H1 (cell line): Measurements from ENCODE around the gene VCPKMT. TPM values are rescaled to one million over a fixed set of nuclear protein-coding genes. Genes with fewer than 3 reads are reported as not detected.

Source experiments
- CTCF ChIA-PET: fragments of 300-600 bp; sonication (Branson Sonifier 250); formaldehyde crosslinking; loops from one replicate; lab custom pipeline; 2021; ENCODE audit not compliant: partially characterized antibody; lab: Charles Lee
- POLR2A ChIA-PET: fragments of 300-600 bp; sonication (Branson Sonifier 250); formaldehyde crosslinking; loops from one replicate; lab custom pipeline; 2021; ENCODE audit warnings: inconsistent platforms; ENCODE audit not compliant: partially characterized antibody; lab: Charles Lee
- DNase-seq, 2 experiments: peaks; one replicate each; pipeline versions ENCODE4 v3.0.0 to v3.0.0-alpha.2; 2010 to 2022; ENCODE audit warnings: low spot score in 2 of 2, low read depth in 1 of 2, mixed read lengths in 1 of 2
- FAIRE-seq: peaks from 2 replicates; lab custom pipeline; 2011; peaks lifted over from hg19 to GRCh38; lab: Jason Lieb, UNC
- H2AFZ ChIP-seq: 2 replicates; pipeline ENCODE4 v1.8.1; 2012; ENCODE audit warnings: low read length, inconsistent platforms
- H2AK5ac ChIP-seq: 2 replicates; pipeline ENCODE4 v1.6.1; 2013; ENCODE audit warnings: low read depth, low read length
- H2BK120ac ChIP-seq: replicated peaks from 2 replicates; pipeline ENCODE3; 2013; ENCODE audit warnings: low read depth, low read length, inconsistent platforms
- H2BK12ac ChIP-seq: 2 replicates; pipeline ENCODE4 v1.6.1; 2013; ENCODE audit warnings: low read depth, low read length
- H2BK15ac ChIP-seq: 2 replicates; pipeline ENCODE4 v1.6.1; 2013; ENCODE audit warnings: low read length
- H2BK20ac ChIP-seq: 2 replicates; pipeline ENCODE4 v1.6.1; 2013; ENCODE audit warnings: low read length
- H2BK5ac ChIP-seq: 2 replicates; pipeline ENCODE4 v1.6.1; 2013; ENCODE audit warnings: low read depth, low read length
- H3K14ac ChIP-seq: 2 replicates; pipeline ENCODE4 v1.6.1; 2013; ENCODE audit warnings: inconsistent platforms; ENCODE audit not compliant: insufficient read length
- H3K18ac ChIP-seq: 2 replicates; pipeline ENCODE4 v1.6.1; 2013; ENCODE audit warnings: low read length; ENCODE audit errors: extremely low read depth
- H3K23ac ChIP-seq: 2 replicates; pipeline ENCODE4 v1.6.1; 2013; ENCODE audit warnings: inconsistent platforms; ENCODE audit not compliant: insufficient read length
- H3K23me2 ChIP-seq: 2 replicates; pipeline ENCODE4 v1.6.1; 2013; ENCODE audit warnings: low read depth, low read length
- H3K27ac ChIP-seq: 2 replicates; pipeline ENCODE4 v1.6.1; 2011; ENCODE audit warnings: low read depth, low read length, inconsistent platforms
- H3K27me3 ChIP-seq, 4 experiments: replicated peaks in 1 of 4; 1 replicate in 1 of 4; 2 replicates in 3 of 4; pipeline versions ENCODE4 v1.6.1 to v1.8.1; 2011 to 2013; ENCODE audit warnings: low read length in 3 of 4, mild to moderate bottlenecking in 3 of 4, inconsistent platforms in 2 of 4, mixed read lengths in 2 of 4, moderate library complexity in 1 of 4; ENCODE audit not compliant: control insufficient read depth in 3 of 4, insufficient read depth in 3 of 4; ENCODE audit errors: extremely low read depth in 1 of 4
- H3K36me3 ChIP-seq, 4 experiments: 2 replicates each; pipeline versions ENCODE4 v1.6.1 to v1.8.1; 2011 to 2013; ENCODE audit warnings: mild to moderate bottlenecking in 4 of 4, low read length in 3 of 4, moderate library complexity in 2 of 4, control low read depth in 1 of 4, inconsistent platforms in 1 of 4; ENCODE audit not compliant: insufficient read depth in 4 of 4, control insufficient read depth in 2 of 4
- H3K4ac ChIP-seq: replicated peaks from 2 replicates; pipeline ENCODE3; 2013; ENCODE audit warnings: low read length, low read depth, mixed read lengths, inconsistent platforms; ENCODE audit not compliant: insufficient read length
- H3K4me1 ChIP-seq, 4 experiments: replicated peaks in 1 of 4; 1 replicate in 1 of 4; 2 replicates in 3 of 4; pipeline versions ENCODE4 v1.6.1 to v1.8.1; 2011 to 2013; ENCODE audit warnings: low read length in 3 of 4, inconsistent platforms in 2 of 4, mixed read lengths in 1 of 4; ENCODE audit not compliant: insufficient read depth in 4 of 4, control insufficient read depth in 3 of 4
- H3K4me2 ChIP-seq, 2 experiments: 2 replicates each; pipeline versions ENCODE4 v1.6.1 to v1.8.1; 2011 to 2013; ENCODE audit warnings: low read depth in 2 of 2, low read length in 2 of 2, control low read depth in 1 of 2, inconsistent platforms in 1 of 2, mild to moderate bottlenecking in 1 of 2; ENCODE audit not compliant: insufficient read depth in 1 of 2
- H3K4me3 ChIP-seq, 4 experiments: fragments of 200-600, 300-600 bp in 1 of 4; sonication (generic), shearing (Covaris generic), sonication (Bioruptor Twin) in 1 of 4; 2 replicates each; pipeline versions ENCODE4 v1.5.1 to v1.8.1; 2011 to 2016; ENCODE audit warnings: low read length in 4 of 4, low read depth in 3 of 4, control low read depth in 2 of 4, inconsistent platforms in 2 of 4, mild to moderate bottlenecking in 2 of 4, mixed read lengths in 1 of 4, moderate library complexity in 1 of 4; ENCODE audit not compliant: insufficient read depth in 2 of 4; ENCODE audit errors: extremely low read depth in 1 of 4
- H3K56ac ChIP-seq: replicated peaks from 2 replicates; pipeline ENCODE3; 2013; ENCODE audit warnings: low read depth, mild to moderate bottlenecking, mixed read lengths, low read length, inconsistent platforms; ENCODE audit not compliant: insufficient read length
- H3K79me1 ChIP-seq: 2 replicates; pipeline ENCODE4 v1.6.1; 2013; ENCODE audit warnings: low read depth, low read length, control low read depth
- H3K79me2 ChIP-seq, 2 experiments: 2 replicates each; pipeline versions ENCODE4 v1.6.1 to v1.8.1; 2012 to 2013; ENCODE audit warnings: low read length in 2 of 2, mild to moderate bottlenecking in 2 of 2, inconsistent platforms in 1 of 2; ENCODE audit not compliant: insufficient read depth in 2 of 2, control insufficient read depth in 1 of 2
- H3K9ac ChIP-seq, 4 experiments: replicated peaks in 1 of 4; 1 replicate in 1 of 4; 2 replicates in 3 of 4; pipeline versions ENCODE4 v1.6.1 to v1.8.1; 2011 to 2013; ENCODE audit warnings: low read depth in 3 of 4, low read length in 3 of 4, control low read depth in 2 of 4, mild to moderate bottlenecking in 2 of 4, moderate library complexity in 2 of 4, inconsistent platforms in 1 of 4; ENCODE audit errors: extremely low read depth in 1 of 4
- H3K9me3 ChIP-seq, 2 experiments: 2 replicates each; pipeline versions ENCODE4 v1.6.1 to v1.8.1; 2012 to 2013; ENCODE audit warnings: mild to moderate bottlenecking in 2 of 2, moderate library complexity in 2 of 2, control low read depth in 1 of 2, inconsistent platforms in 1 of 2, low read depth in 1 of 2, low read length in 1 of 2, mixed read lengths in 1 of 2; ENCODE audit not compliant: insufficient read depth in 2 of 2
- H4K20me1 ChIP-seq, 2 experiments: replicated peaks in 1 of 2; 2 replicates each; pipeline versions ENCODE3 to v1.8.1; 2011 to 2013; ENCODE audit warnings: inconsistent platforms in 2 of 2, low read length in 2 of 2, mild to moderate bottlenecking in 1 of 2; ENCODE audit not compliant: insufficient read depth in 2 of 2, control insufficient read depth in 1 of 2
- H4K5ac ChIP-seq: 2 replicates; pipeline ENCODE4 v1.6.1; 2013; ENCODE audit warnings: low read length, low read depth, mixed read lengths, inconsistent platforms; ENCODE audit not compliant: insufficient read length
- H4K8ac ChIP-seq: 2 replicates; pipeline ENCODE4 v1.8.0; 2013; ENCODE audit warnings: mild to moderate bottlenecking, moderate library complexity, low read length, inconsistent platforms; ENCODE audit not compliant: insufficient read depth; ENCODE audit errors: extremely low read depth
- H4K91ac ChIP-seq: replicated peaks from 2 replicates; pipeline ENCODE3; 2013; ENCODE audit warnings: low read length, mixed read lengths, inconsistent platforms; ENCODE audit not compliant: insufficient read length
- CHD2 ChIP-seq: IDR thresholded peaks from 2 replicates; pipeline ENCODE4 v1.6.1; 2012; ENCODE audit warnings: low read length, improper control_type of control experiment
- JUN ChIP-seq: IDR thresholded peaks from 2 replicates; pipeline ENCODE4 v1.6.1; 2011; ENCODE audit warnings: low read depth, mild to moderate bottlenecking, improper control_type of control experiment, low read length
- NANOG ChIP-seq: IDR thresholded peaks from 2 replicates; pipeline ENCODE4 v1.6.1; 2011; ENCODE audit warnings: low read length, low read depth, mild to moderate bottlenecking, inconsistent platforms; ENCODE audit not compliant: insufficient read depth, poor library complexity, severe bottlenecking
- RFX5 ChIP-seq: IDR thresholded peaks from 2 replicates; pipeline ENCODE4 v1.6.1; 2011; ENCODE audit warnings: low read depth, low read length, improper control_type of control experiment, borderline replicate concordance
- RXRA ChIP-seq: IDR thresholded peaks from 2 replicates; pipeline ENCODE4 v1.6.1; 2011; ENCODE audit warnings: low read depth, mild to moderate bottlenecking, low read length, moderate library complexity; ENCODE audit not compliant: insufficient read depth
- SP2 ChIP-seq: IDR thresholded peaks from 2 replicates; pipeline ENCODE4 v1.6.1; 2012; ENCODE audit warnings: mild to moderate bottlenecking, low read length, inconsistent platforms
- TAF7 ChIP-seq: optimal IDR thresholded peaks from 2 replicates; pipeline ENCODE3; 2011; ENCODE audit warnings: low read depth, mild to moderate bottlenecking, inconsistent platforms, low read length, moderate library complexity, borderline replicate concordance
- YY1 ChIP-seq: IDR thresholded peaks from 2 replicates; pipeline ENCODE4 v1.6.1; 2011; ENCODE audit warnings: low read depth, mild to moderate bottlenecking, low read length
- WGBS, 2 experiments: shearing (Covaris generic) in 1 of 2; methylation state at CpG; one replicate each; pipeline versions ENCODE4 v1.1.6 to v1.1.7; 2013 to 2015; ENCODE audit warnings: low lambda C conversion rate in 2 of 2, mixed read lengths in 2 of 2, inconsistent platforms in 1 of 2, low coverage in 1 of 2, missing lambda C conversion rate in 1 of 2; ENCODE audit not compliant: insufficient replicate concordance in 2 of 2, insufficient coverage in 1 of 2, insufficient read length in 1 of 2; ENCODE audit errors: extremely low coverage in 1 of 2, missing lambda C conversion rate in 1 of 2; 5-methylcytosine and 5-hydroxymethylcytosine counted together
- polyA plus RNA-seq, 7 experiments: library from polyadenylated mRNA; depleted of rRNA in 3 of 7; stranded (reverse) in 5 of 7; unstranded in 2 of 7; fragments of >200 nt in 5 of 7; fragments of 200-250 nt in 2 of 7; gene quantifications; 1 replicate in 5 of 7; 2 replicates in 1 of 7; 4 replicates in 1 of 7; pipeline versions ENCODE4 v1.2.1 to v1.2.3, GENCODE V29; 2011 to 2013; ENCODE audit warnings: missing spikeins in 2 of 7, mixed read lengths in 2 of 7
- total RNA-seq: library from RNA; stranded (reverse); fragmentation: NEBNext Ultra II Directional; extraction: Animal tissue kit (Norgen Biotek cat#: 25700); gene quantifications from 2 replicates; pipeline ENCODE4 v1.2.1, GENCODE V29; 2021
- TF ChIP-seq, protein P1 (sequence below): IDR thresholded peaks from 2 replicates; pipeline ENCODE4 v1.6.1; 2012; ENCODE audit warnings: inconsistent platforms
- TF ChIP-seq, protein P2 (sequence below): IDR thresholded peaks from 2 replicates; pipeline ENCODE4 v1.6.1; 2012; ENCODE audit warnings: inconsistent platforms

The VCPKMT gene
- total and polyA plus RNA-seq, 2 of the 8 experiments (the other 6 are each of a cell fraction or from before 2014, with no cell fraction given), result 3.8 to 7.1 TPM

DNA sequence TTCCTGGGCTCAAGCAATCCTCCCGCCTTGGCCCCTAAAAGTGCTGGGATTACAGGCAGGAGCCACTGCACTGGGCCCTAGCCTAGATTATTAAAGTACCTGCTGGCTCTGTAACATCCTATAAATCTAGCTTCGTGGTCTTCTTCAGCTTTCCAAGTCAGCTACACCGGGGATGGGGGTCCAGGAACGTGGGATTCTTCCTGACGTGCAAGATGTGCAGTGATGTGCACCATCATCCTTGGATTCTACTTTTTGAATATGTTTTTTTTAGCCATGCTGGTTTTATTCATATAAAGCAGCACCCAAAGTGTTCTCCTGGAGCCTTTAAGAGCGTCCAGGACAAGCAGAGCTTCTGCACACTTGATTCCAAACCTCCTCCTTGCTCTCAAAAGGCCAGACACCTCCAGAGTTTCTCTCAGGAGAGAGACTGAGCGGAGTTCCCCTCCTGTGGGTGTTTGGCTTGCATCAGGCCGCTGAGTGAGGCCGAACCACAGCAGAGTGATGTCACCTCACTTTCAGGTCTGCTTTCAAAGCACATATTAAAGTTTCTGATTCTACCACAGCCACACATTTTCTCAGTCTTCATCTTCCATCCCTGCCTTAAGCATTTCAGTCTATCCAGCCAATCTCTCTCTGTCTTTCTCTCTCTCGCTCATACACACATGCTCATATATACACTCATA is 33.4 kb downstream of the VCPKMT start:
- H4K20me1 ChIP-seq, result no peaks in the 10 kb centered on the region
- no peak overlapping the region for H3K4me3 ChIP-seq
- H2AFZ ChIP-seq, result no peak overlapping the region
- H3K27me3 ChIP-seq, result no peaks in the 10 kb centered on the region
- no peaks in the 10 kb centered on the region for H3K79me2 ChIP-seq
- no peak overlapping the region for H3K23ac ChIP-seq
- no peak overlapping the region for H2BK5ac ChIP-seq
- H3K4me2 ChIP-seq, result no peak overlapping the region
- H3K27ac ChIP-seq, result no peak overlapping the region
- 88 to 100% methylated on average over 1 to 10 of the region's 10 CpGs for WGBS, 2 experiments
- DNase-seq (no peak), FAIRE-seq (no peak)
- H3K36me3 ChIP-seq, result no peaks in the 10 kb centered on the region
- no peak overlapping the region for H3K9ac ChIP-seq
- no peak overlapping the region for H4K5ac ChIP-seq
- ChIA-PET CTCF (interaction anchor here (0.9 to 2.5 kb wide), 4 partner anchors 9 to 176 kb away, joined by 3 to 7 read pairs (median 4); no protein-coding TSS in a partner anchor), POLR2A (no interaction called here)
- no peak overlapping the region for H3K14ac ChIP-seq
- no peak overlapping the region for H2BK12ac ChIP-seq
- no peaks in the 10 kb centered on the region for H3K4me1 ChIP-seq
- H4K91ac ChIP-seq, result no peak overlapping the region
- H3K18ac ChIP-seq, result no peak overlapping the region
- no peaks in the 10 kb centered on the region for H3K23me2 ChIP-seq
- no peak overlapping the region for H3K56ac ChIP-seq
- no peak overlapping the region for H4K8ac ChIP-seq
- H2AK5ac ChIP-seq, result no peak overlapping the region
- no peak overlapping the region for H3K4ac ChIP-seq
- H3K9me3 ChIP-seq, result no peaks in the 10 kb centered on the region
- H3K79me1 ChIP-seq, result no peaks in the 10 kb centered on the region
- H2BK20ac ChIP-seq, result no peak overlapping the region
- H2BK120ac ChIP-seq, result no peak overlapping the region
- TF ChIP-seq RXRA, result no peak
- no peak for TF ChIP-seq TAF7
- TF ChIP-seq RFX5, result no peak
- no peak for TF ChIP-seq JUN
- TF ChIP-seq, protein P1, sequence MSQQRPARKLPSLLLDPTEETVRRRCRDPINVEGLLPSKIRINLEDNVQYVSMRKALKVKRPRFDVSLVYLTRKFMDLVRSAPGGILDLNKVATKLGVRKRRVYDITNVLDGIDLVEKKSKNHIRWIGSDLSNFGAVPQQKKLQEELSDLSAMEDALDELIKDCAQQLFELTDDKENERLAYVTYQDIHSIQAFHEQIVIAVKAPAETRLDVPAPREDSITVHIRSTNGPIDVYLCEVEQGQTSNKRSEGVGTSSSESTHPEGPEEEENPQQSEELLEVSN, result no peak
- no peak for TF ChIP-seq YY1
- TF ChIP-seq CHD2, result no peak
- TF ChIP-seq, protein P2, sequence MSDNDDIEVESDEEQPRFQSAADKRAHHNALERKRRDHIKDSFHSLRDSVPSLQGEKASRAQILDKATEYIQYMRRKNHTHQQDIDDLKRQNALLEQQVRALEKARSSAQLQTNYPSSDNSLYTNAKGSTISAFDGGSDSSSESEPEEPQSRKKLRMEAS, result no peak
- no peak for TF ChIP-seq SP2
- TF ChIP-seq NANOG, result no peak
- H2BK15ac ChIP-seq, result no peak overlapping the region
